Mesendoderm (in vitro differentiated cells): Measurements from ENCODE around the gene KATNAL1.
"Not testable (repeated sequence)": the region's sequence is repeated elsewhere in the genome, so short reads cannot be mapped to it uniquely, and the experiment has no call there.

Experiments
- DNase-seq: peaks from one replicate; pipeline ENCODE4 v3.0.0; 2013
- H2AK5ac ChIP-seq: 2 replicates; pipeline ENCODE4 v1.6.1; 2013; ENCODE audit warnings: low read length, inconsistent platforms
- H2BK120ac ChIP-seq: 2 replicates; pipeline ENCODE4 v1.6.1; 2013; ENCODE audit warnings: low read depth, mild to moderate bottlenecking, low read length, moderate library complexity, mixed read lengths
- H2BK15ac ChIP-seq: replicated peaks from 2 replicates; pipeline ENCODE4 v1.6.1; 2013; ENCODE audit warnings: low read depth, mild to moderate bottlenecking, moderate library complexity
- H2BK5ac ChIP-seq: 2 replicates; pipeline ENCODE4 v1.6.1; 2013; ENCODE audit warnings: low read length, inconsistent platforms
- H3K18ac ChIP-seq: 2 replicates; pipeline ENCODE4 v1.6.1; 2013; ENCODE audit warnings: mild to moderate bottlenecking, low read length, mixed read lengths
- H3K23ac ChIP-seq: one replicate; pipeline ENCODE4 v1.6.1; 2013; ENCODE audit warnings: low read length
- H3K27ac ChIP-seq: 2 replicates; pipeline ENCODE4 v1.5.1; 2013; ENCODE audit warnings: low read depth, mild to moderate bottlenecking, inconsistent platforms, low read length, moderate library complexity
- H3K27me3 ChIP-seq: 2 replicates; pipeline ENCODE4 v1.6.1; 2013; ENCODE audit warnings: low read length, control low read depth, mild to moderate bottlenecking, inconsistent platforms; ENCODE audit not compliant: insufficient read depth, poor library complexity
- H3K36me3 ChIP-seq: 2 replicates; pipeline ENCODE4 v1.6.1; 2013; ENCODE audit warnings: low read length, inconsistent platforms; ENCODE audit not compliant: control insufficient read depth, insufficient read depth
- H3K4ac ChIP-seq: one replicate; pipeline ENCODE4 v1.6.1; 2013; ENCODE audit warnings: low read depth, mild to moderate bottlenecking, low read length, moderate library complexity
- H3K4me1 ChIP-seq: 2 replicates; pipeline ENCODE4 v1.6.1; 2013; ENCODE audit warnings: low read depth, low read length, inconsistent platforms; ENCODE audit not compliant: control insufficient read depth
- H3K4me2 ChIP-seq: 2 replicates; pipeline ENCODE4 v1.6.1; 2013; ENCODE audit warnings: low read length
- H3K4me3 ChIP-seq: 2 replicates; pipeline ENCODE4 v1.5.1; 2013; ENCODE audit warnings: mild to moderate bottlenecking, low read length
- H3K56ac ChIP-seq: one replicate; pipeline ENCODE4 v1.6.1; 2013; ENCODE audit warnings: low read length
- H3K79me1 ChIP-seq: 2 replicates; pipeline ENCODE4 v1.6.1; 2013; ENCODE audit warnings: low read length, inconsistent platforms
- H3K79me2 ChIP-seq: 2 replicates; pipeline ENCODE4 v1.6.1; 2013; ENCODE audit warnings: mild to moderate bottlenecking, low read length; ENCODE audit not compliant: control insufficient read depth, insufficient read depth
- H3K9ac ChIP-seq: 2 replicates; pipeline ENCODE4 v1.6.1; 2013; ENCODE audit warnings: low read length, inconsistent platforms
- H4K5ac ChIP-seq: one replicate; pipeline ENCODE4 v1.6.1; 2013; ENCODE audit warnings: low read length
- H4K8ac ChIP-seq: one replicate; pipeline ENCODE4 v1.6.1; 2013; ENCODE audit warnings: low read depth, mild to moderate bottlenecking, control low read depth, low read length, moderate library complexity
- WGBS: extraction: QIAGEN DNeasy Blood & Tissue Kit; methylation state at CpG from one replicate; pipeline ENCODE4 v1.1.7; 2013; ENCODE audit warnings: low lambda C conversion rate, missing lambda C conversion rate; ENCODE audit not compliant: insufficient coverage; ENCODE audit errors: extremely low coverage; 5-methylcytosine and 5-hydroxymethylcytosine counted together

Gene KATNAL1

GRCh38 chr13:30266756-30267155 is 40.6 kb downstream of the KATNAL1 start:
- H2BK5ac ChIP-seq, result no peak overlapping the region

DNA sequence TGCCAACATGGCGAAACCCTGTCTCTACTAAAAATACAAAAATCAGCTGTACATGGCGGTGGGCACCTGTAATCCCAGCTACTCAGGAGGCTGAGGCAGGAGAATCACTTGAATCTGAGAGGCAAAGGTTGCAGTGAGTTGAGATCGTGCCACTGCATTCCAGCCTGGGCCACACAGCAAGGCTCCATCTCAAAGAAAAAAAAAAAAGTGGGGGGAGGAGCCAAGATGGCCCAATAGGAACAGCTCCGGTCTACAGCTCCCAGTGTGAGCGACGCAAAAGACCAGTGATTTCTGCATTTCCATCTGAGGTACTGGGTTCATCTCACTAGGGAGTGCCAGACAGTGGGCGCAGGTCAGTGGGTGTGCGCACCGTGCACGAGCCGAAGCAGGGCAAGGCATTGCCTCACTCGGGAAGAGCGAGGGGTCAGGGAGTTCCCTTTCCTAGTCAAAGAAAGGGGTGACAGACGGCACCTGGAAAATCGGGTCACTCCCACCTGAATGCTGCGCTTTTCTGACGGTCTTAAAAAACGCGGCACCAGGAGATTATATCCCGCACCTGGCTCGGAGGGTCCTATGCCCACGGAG is 48.1 kb downstream of the KATNAL1 start:
- not testable (repeated sequence) for H3K4me1 ChIP-seq, H2AK5ac ChIP-seq, H2BK15ac ChIP-seq, DNase-seq, H3K18ac ChIP-seq, H4K5ac ChIP-seq, H4K8ac ChIP-seq, H3K4me3 ChIP-seq, H3K56ac ChIP-seq, H3K79me1 ChIP-seq, H2BK120ac ChIP-seq, H3K36me3 ChIP-seq, H3K4me2 ChIP-seq, H2BK5ac ChIP-seq, H3K23ac ChIP-seq, H3K9ac ChIP-seq, H3K4ac ChIP-seq, H3K79me2 ChIP-seq, H3K27ac ChIP-seq, H3K27me3 ChIP-seq
- WGBS, result no CpG with 5 or more reads among the region's 22 CpGs

More at GRCh38 chr13:30266756-30267155, 40.6 kb downstream of the KATNAL1 start:
- no peak overlapping the region for H3K56ac ChIP-seq
- H3K23ac ChIP-seq, result no peak overlapping the region
- H2AK5ac ChIP-seq, result no peak overlapping the region
- no peak for DNase-seq
- H3K79me1 ChIP-seq, result no peaks in the 10 kb centered on the region
- H3K4ac ChIP-seq, result no peak overlapping the region
- H2BK120ac ChIP-seq, result no peak overlapping the region
- H3K4me2 ChIP-seq, result no peak overlapping the region
- H2BK15ac ChIP-seq, result no peak overlapping the region
- no peaks in the 10 kb centered on the region for H3K36me3 ChIP-seq
- WGBS, result no CpG with 5 or more reads among the region's 2 CpGs
- no peak overlapping the region for H3K18ac ChIP-seq
- no peak overlapping the region for H3K9ac ChIP-seq
- H3K79me2 ChIP-seq, result no peaks in the 10 kb centered on the region
- H3K27me3 ChIP-seq, result no peaks in the 10 kb centered on the region
- H3K4me1 ChIP-seq, result no peaks in the 10 kb centered on the region
- H4K5ac ChIP-seq, result no peak overlapping the region
- H4K8ac ChIP-seq, result no peak overlapping the region
- H3K27ac ChIP-seq, result no peak overlapping the region
- H3K4me3 ChIP-seq, result no peak overlapping the region

DNA sequence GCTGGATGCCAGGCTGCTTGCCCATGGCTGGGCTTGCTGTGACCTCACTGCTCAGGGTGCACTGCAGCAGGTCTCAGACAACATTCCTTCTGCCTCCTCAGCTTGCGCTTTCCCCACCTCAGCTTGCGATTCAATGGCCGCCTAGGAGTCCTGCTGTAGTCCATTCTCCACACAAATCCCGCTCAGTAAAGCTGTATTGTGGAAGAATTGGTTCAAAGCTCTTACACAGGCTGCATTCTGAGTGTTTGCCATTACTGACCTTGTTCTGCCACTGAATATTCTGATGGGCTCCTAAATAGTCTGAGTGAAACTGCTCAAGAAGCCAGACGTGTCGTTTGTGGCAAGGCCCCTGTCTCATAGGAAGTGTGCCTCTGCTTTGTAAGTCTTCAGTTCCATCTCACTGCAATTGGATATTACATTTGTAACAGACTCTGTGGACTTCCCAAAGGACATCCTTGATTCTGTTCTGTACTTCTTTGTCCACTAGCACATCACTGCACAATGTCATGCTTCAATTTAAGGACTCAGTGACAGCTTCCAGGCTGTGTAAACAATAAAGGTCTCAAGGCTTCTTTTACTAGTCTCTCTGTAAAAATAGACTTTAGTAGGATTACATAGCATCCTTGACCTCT is 49.8 kb downstream of the KATNAL1 start:
- H3K4me1 ChIP-seq, result no peaks in the 10 kb centered on the region
- H3K4ac ChIP-seq, result no peak overlapping the region
- H3K27me3 ChIP-seq, result no peaks in the 10 kb centered on the region
- H3K36me3 ChIP-seq, result no peaks in the 10 kb centered on the region
- H3K4me3 ChIP-seq, result no peak overlapping the region
- no peak overlapping the region for H2BK15ac ChIP-seq
- H3K79me2 ChIP-seq, result no peaks in the 10 kb centered on the region
- no peak overlapping the region for H3K18ac ChIP-seq
- WGBS, result no CpG with 5 or more reads among the region's 6 CpGs
- peak; percentile 50 for DNase-seq
- H2AK5ac ChIP-seq, result no peak overlapping the region
- H3K79me1 ChIP-seq, result no peaks in the 10 kb centered on the region
- no peak overlapping the region for H3K9ac ChIP-seq
- no peak overlapping the region for H3K56ac ChIP-seq
- H4K8ac ChIP-seq, result no peak overlapping the region
- H2BK120ac ChIP-seq, result no peak overlapping the region
- H2BK5ac ChIP-seq, result no peak overlapping the region
- H3K23ac ChIP-seq, result no peak overlapping the region
- H3K27ac ChIP-seq, result no peak overlapping the region
- H4K5ac ChIP-seq, result no peak overlapping the region
- H3K4me2 ChIP-seq, result no peak overlapping the region

GRCh38 chr13:30256713-30257467 is 50.5 kb downstream of the KATNAL1 start:
- no peak overlapping the region for H2BK120ac ChIP-seq
- no peak overlapping the region for H2BK5ac ChIP-seq
- no peak overlapping the region for H3K4ac ChIP-seq
- no peak overlapping the region for H3K27ac ChIP-seq
- H4K8ac ChIP-seq, result no peak overlapping the region
- no peaks in the 10 kb centered on the region for H3K36me3 ChIP-seq
- no peaks in the 10 kb centered on the region for H3K79me1 ChIP-seq
- H3K79me2 ChIP-seq, result no peaks in the 10 kb centered on the region
- H3K9ac ChIP-seq, result no peak overlapping the region
- H4K5ac ChIP-seq, result no peak overlapping the region
- DNase-seq, result peak; percentile 22
- H3K56ac ChIP-seq, result no peak overlapping the region
- H2AK5ac ChIP-seq, result no peak overlapping the region
- H3K18ac ChIP-seq, result no peak overlapping the region
- no peak overlapping the region for H3K4me2 ChIP-seq
- no peaks in the 10 kb centered on the region for H3K4me1 ChIP-seq
- no peak overlapping the region for H2BK15ac ChIP-seq
- H3K4me3 ChIP-seq, result no peak overlapping the region
- WGBS, result no CpG with 5 or more reads among the region's 5 CpGs
- H3K23ac ChIP-seq, result no peak overlapping the region
- H3K27me3 ChIP-seq, result no peaks in the 10 kb centered on the region

- H3K36me3 ChIP-seq, result no peaks in the 10 kb centered on the region
- DNase-seq, result no peak
- H3K56ac ChIP-seq, result no peak overlapping the region
- H2BK5ac ChIP-seq, result no peak overlapping the region
- no peak overlapping the region for H3K18ac ChIP-seq
- no peaks in the 10 kb centered on the region for H3K4me1 ChIP-seq
- H3K27ac ChIP-seq, result no peak overlapping the region
- WGBS, result no CpG with 5 or more reads among the region's 1 CpG
- H2AK5ac ChIP-seq, result no peak overlapping the region
- H2BK120ac ChIP-seq, result no peak overlapping the region
- H4K8ac ChIP-seq, result no peak overlapping the region
- no peak overlapping the region for H3K9ac ChIP-seq
- H3K4ac ChIP-seq, result no peak overlapping the region
- no peaks in the 10 kb centered on the region for H3K79me1 ChIP-seq
- no peaks in the 10 kb centered on the region for H3K27me3 ChIP-seq
- H3K4me2 ChIP-seq, result no peak overlapping the region
- no peak overlapping the region for H3K4me3 ChIP-seq
- no peaks in the 10 kb centered on the region for H3K79me2 ChIP-seq
- no peak overlapping the region for H3K23ac ChIP-seq
- H4K5ac ChIP-seq, result no peak overlapping the region
- H2BK15ac ChIP-seq, result no peak overlapping the region
Measured at GRCh38 chr13:30255696-30256095, 51.7 kb downstream of the KATNAL1 start.
